IMR-90 (cell line): Measurements from ENCODE around the gene PCDH19.

Experiments
- CHD1 ChIP-seq: IDR thresholded peaks from 2 replicates; pipeline ENCODE4 v1.6.1; 2012; ENCODE audit warnings: low read depth, low read length, improper control_type of control experiment
- CTCF ChIP-seq: conservative IDR thresholded peaks from 2 replicates; pipeline ENCODE4 v1.5.1; 2012; ENCODE audit warnings: mild to moderate bottlenecking, low read depth, low read length, improper control_type of control experiment
- ELK1 ChIP-seq: fragments of 150-350 bp; IDR thresholded peaks from 2 replicates; pipeline ENCODE4 v1.6.1; 2016; ENCODE audit warnings: low read depth, mild to moderate bottlenecking, low read length, moderate library complexity, borderline replicate concordance
- MAZ ChIP-seq: IDR thresholded peaks from 2 replicates; pipeline ENCODE4 v1.6.1; 2012; ENCODE audit warnings: low read depth, mild to moderate bottlenecking, low read length, improper control_type of control experiment, moderate library complexity, borderline replicate concordance
- POLR2A ChIP-seq: IDR thresholded peaks from 2 replicates; pipeline ENCODE4 v1.6.1; 2012; ENCODE audit warnings: mild to moderate bottlenecking, low read depth, low read length
- RFX5 ChIP-seq: IDR thresholded peaks from 2 replicates; pipeline ENCODE4 v1.8.0; 2012; ENCODE audit warnings: low read depth, mild to moderate bottlenecking, low read length, moderate library complexity

GRCh38 chrX:100381619-100382018 is 28.5 kb downstream of the PCDH19 start:
- no peak for TF ChIP-seq RFX5
- no peak for TF ChIP-seq ELK1
- no peak for TF ChIP-seq MAZ
- no peak for TF ChIP-seq POLR2A
- TF ChIP-seq CHD1 = no peak
- TF ChIP-seq CTCF = no peak
